Medulla oblongata (tissue), 1 donor: ENCODE measurements around the gene MAN1A1.
A peak's percentile ranks its signal among the peaks of the same experiment; 100 is the strongest.
"Not testable (repeated sequence)": the region's sequence is repeated elsewhere in the genome, so short reads cannot be mapped to it uniquely, and the experiment has no call there.

Experiments
- DNase-seq: peaks from one replicate; pipeline ENCODE4 v3.0.0-alpha.2; 2015; ENCODE audit errors: extremely low spot score

Gene MAN1A1

DNA sequence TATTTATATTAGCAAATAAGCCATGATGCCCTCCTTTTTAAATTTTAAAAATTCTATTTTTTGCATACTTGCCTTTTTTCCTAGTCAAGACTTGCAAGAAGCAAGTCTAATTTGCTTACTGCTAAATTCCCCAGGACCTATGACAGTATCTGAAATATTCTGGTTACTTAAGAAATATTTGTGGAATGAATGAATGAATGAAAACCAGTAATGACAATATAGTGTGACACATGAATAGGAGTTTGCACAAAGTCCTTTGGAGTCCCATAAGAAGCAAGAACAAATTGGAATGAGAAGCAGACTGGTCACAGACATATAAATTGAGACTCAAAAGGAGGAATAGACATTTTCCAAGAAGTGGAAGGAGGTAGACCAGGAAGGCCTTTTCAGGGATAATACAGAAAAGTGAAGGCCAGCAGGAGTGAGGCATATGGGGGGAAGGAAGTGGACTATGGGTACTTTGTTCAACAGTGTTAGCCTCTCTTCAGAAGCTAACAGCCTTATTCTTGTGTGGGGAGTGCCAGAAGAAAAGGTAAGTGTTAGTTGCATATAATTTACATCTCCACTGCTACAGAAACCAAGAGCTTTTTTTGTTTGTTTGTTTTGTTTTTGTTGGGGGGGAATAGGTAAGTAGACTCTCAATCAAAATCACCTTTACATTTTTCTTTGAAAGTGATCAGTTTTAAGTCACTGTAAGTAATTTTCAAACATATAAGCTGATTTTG, 177.5 kb downstream of the MAN1A1 start:
- no peak for DNase-seq

DNA sequence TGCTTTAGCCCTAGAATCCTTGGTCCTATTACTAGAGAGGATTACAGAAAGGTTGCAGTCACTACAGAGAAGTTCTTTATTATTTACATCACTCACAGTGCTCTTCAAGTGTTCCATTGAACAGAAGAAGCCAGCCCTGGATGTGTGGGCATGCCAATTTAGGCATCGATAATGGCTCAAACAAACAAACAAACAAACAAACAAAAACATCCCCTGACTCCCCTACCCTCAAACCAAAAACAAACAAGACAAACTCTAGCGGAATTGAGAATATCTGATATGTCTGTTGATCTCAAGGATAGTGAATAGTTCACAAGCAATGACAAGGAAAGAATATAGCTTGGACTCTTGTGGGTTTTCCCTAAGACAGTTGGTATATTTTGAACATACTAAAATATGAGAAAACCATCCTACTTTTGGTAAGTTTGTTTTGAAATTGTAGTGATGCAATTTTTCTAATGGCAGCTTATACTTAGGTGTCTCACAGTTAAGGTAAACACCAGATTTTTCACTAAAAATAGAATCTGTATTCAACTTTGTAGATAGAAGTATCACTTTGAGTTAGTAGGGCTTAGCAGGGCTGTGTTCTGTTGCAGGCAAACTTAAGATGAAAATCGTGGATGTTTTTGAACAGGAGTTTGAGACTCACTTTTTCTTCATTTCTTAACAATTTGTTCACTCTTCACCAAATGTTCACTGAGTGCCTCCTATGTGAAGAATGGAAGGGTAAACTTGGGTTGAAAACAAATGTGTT, 178.3 kb downstream of the MAN1A1 start:
- DNase-seq, result no peak

DNA sequence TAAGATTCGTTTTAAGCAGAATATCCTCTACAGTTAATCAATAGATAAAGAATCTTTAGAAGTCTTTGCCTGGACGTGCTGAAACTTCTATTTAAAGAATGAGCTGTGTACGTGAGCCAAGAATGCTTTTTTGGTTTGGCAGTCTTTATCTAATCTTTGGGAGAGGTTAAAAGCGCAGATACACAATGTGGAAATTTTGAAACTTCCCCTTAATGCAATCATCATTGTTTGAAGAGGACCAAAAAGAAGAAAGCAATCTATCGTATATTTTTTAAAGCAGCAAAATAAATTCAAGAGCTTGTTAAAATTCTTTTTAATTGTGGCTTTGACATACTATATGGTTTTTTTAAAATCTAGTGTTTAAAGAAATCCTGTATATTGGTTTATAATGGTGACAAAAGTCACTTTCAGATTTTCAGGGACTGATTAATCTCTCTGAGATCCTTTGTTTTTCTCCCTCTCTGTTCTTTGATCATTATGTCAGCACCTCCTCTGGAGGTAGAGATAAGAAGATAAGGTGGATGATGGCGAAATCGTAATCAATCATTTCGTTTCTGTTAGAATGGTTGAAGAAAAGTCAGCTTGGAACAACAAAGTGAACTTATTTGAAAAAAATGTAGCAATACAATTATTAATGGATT, 179.0 kb downstream of the MAN1A1 start:
- no peak for DNase-seq

DNA sequence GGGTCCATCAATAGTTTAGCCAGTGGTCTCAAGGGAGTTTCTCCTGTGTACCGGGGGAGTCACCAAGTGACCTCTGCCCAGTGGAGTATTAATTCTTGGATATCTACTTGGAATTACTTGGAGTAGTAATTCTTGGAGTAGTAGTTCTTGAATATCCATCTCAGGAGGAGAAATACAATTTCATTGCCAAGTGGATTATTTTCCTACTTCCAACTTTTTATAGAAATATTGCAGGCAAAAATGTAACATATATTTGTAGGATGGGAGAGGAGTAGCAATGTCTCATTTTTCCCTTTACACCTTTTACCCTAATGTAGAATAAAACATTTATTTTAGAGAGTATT, 179.5 kb downstream of the MAN1A1 start:
- DNase-seq, result no peak

DNA sequence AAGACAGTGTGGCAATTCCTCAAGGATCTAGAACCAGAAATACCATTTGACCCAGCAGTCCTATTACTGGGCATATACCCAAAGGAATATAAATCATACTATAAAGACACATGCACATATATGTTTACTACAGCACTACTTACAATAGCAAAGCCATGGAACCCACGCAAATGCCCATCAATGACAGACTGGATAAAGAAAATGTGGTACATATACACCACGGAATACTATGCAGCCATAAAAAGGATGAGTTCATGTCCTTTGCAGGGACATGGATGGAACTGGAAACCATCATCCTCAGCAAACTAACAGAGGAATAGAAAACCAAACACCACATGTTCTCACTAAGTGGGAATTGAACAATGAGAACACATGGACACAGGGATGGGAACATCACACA, 180.2 kb downstream of the MAN1A1 start:
- DNase-seq, result not testable (repeated sequence)

DNA sequence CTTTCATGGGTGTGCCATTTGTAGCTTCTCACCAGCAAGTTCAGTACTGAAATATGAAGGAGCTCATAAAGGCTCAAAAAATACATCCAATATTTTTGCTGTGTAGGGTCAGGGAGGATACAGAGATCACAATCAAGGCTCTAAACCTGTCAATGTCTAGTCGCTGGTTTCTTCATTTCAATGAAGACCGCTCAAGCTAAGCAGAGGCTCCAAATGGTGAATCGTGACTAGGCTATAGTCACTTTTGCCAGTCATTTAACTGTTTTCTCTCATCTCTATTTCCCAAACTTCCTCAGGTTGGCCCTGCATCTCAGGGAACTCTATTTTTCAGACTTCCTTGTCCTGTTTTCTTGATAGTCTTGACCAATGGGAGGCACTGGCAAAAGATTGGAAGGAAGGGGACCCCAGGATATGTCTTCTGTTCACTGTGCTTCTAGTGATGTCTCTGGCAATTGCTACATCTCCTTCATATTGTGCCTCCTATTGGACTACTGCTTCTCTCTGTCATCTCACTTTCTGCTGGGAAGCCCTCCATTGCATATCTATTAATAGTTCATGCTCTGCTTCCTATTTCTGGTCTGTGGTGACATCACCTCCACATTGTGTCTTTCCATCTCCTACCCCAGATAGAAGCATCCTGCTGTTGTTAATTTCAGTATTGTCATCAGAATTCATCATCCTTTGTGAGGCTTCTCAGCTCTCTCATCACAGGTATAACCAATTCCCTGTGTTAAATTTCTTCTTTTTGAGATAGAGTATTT, 183.4 kb downstream of the MAN1A1 start:
- DNase-seq, result no peak

DNA sequence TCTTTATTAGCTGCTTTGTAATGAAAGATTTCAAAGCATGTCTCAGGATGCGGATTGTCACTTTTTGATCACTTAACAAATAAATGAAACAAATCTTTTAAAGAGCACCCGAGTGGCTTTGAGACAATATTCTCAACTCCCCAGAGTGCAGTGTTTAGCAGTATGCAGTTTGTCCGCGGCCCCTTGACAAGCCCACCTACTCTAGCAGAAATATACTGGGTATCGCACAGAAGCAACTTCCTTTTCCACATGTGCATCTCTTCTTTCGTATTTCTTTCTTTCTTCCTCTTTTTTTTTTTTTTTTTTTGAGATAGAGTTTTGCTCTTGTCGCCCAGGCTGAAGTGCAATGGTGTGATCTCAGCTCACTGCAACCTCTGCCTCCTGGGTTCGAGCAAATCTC, 186.6 kb downstream of the MAN1A1 start:
- no peak for DNase-seq

DNA sequence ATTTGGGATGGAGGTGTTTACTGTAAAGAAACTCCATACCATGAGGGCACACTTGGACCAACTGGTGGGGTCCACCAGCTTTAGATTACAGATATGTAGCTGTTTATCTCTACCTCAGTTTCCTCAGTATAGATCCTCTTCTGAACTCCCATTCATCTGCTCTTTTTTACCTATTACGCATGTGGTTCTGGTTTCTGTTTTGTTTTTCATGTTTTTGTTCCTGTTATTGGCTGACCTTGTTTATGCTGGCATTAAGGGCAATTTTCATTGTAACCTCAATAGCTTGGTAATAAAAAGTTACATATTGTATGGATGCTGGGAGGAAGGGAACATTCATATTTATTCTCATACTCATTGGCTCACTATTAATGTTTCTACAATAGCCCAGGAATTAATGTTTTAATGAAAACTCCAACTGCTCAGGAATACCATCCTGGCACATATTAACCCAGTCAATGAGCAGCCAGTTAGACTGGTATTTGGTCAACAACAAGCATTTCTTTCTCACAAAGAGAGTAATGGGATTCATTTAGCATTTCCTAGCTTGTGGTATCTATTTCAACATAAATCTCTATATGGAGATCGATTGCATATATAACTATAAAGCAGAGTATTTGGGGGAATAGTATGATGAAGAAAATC, 187.3 kb downstream of the MAN1A1 start:
- no peak for DNase-seq

DNA sequence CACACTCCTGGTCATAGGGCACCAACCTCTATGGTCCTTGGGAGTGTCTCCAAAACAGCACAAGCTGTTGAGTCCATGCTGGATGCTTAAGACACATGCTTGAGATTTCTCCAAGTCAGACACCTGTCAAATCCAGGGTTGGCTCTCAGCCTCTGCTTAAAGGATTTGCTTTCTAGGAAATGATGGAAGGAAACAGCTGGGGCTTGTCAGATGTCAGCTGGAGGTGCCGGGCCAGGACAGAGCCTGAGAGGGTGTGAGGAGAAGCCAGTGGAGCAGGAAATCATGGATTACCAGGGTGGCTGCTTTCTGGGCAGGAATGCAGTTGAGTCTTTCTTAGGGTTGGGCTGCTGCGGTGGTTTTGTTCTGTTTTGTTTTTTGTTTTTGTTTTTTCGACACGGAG, 188.1 kb downstream of the MAN1A1 start:
- DNase-seq, result no peak

DNA sequence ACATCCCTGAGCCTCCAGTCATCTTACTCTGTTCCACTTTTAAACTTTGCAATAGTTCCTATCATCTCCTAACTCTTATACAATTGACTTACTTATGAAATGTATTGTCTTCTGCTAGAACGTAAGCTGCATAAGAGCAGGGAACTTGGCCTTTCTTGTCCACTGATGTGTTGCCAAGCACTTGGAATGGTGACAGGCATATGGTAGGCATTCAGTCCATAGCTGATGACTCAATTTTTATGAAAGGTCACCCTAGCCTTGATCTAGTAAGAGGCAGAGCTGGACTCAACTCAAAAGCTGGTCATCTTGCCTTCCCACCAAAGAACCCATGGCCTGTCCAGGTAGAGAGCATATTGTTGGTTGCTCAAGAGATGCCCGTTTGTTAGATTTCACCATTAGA, 188.7 kb downstream of the MAN1A1 start:
- DNase-seq, result no peak

DNA sequence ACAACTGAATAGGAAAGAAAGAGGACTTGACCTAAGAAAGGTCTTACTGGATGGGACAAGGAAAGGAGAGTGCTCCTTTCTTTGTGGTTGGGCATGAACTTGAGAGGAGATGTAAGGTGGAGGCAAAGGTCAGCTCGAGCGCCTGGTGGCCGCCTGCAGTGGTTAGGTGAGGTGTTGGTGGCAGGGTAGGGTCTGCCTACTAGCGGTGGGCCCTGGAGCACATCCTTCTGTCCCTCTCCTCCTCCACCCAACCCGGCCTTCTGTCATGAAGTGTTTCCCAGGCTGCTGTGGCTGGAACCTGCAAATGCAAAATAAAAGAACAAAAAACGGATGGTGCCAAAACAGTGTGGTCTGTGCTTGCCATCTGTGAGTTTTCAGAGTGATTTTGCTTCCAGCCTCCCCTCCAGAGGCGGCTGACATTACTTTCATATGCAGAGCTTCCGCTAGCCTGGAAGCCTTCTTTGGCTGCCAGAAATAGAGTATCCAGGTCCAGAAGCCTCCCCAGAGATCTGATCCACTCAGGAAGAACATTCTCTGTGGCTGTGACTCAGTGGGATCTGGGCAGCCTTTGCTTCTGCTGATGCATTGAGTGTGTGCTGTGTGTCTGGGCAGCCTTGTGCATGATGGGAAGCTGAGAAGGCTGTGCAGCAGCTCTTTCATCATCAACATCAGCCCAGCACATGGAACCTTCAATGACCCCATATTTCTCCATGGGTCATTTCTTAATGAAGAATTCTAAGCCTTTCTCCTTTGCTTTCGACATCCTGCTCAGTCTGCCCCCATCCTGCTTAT, 191.3 kb downstream of the MAN1A1 start:
- no peak for DNase-seq

DNA sequence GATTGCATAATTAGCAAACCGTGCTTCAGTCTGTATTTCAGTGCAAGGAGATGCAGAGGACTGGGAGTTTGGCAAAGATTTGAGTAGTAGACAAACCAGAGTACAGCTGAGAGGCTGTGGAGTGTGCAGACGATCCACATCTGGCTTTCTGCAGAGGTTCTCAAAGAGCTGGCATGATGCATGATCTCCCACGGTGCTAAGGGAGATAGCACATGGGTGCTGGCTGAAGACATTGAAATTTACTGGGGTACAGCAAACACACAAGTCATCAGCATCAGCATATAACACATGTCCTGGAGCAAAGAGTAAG, 192.1 kb downstream of the MAN1A1 start:
- DNase-seq, result no peak

DNA sequence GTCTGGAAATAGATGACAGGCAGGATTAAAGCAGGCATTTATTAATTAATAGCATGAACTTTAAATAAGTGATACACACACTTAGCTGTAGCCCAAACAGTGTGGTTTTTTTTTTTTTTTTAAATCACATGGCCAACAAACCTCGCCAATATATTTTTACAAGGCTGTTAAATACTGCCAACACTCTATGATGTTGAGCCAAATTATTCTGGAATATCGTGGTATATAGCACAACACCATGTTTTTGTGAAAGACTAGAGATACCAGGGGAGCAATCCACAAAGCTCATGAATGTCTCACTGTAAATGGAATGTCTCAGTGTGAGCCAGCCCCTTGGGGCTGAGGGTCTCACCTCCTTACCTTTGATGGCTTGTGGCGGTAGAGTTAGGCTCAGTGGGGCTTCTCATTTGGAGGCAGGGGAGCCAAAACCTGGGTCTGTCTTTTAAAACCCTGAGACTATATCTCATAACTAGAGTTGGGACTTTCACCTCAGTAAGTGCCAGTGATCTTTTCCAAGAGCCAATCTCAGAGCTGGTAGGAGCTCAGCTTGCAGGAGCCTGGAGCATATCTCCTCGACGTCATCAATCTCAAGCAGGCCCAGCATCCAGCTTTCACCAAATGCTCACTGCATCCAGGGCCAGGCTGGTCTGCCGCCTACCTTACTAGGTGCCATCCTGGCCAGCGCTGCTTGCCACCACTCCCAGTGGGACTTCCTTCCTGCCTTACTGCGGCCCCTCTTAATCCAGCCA, 192.6 kb downstream of the MAN1A1 start:
- DNase-seq, result no peak

DNA sequence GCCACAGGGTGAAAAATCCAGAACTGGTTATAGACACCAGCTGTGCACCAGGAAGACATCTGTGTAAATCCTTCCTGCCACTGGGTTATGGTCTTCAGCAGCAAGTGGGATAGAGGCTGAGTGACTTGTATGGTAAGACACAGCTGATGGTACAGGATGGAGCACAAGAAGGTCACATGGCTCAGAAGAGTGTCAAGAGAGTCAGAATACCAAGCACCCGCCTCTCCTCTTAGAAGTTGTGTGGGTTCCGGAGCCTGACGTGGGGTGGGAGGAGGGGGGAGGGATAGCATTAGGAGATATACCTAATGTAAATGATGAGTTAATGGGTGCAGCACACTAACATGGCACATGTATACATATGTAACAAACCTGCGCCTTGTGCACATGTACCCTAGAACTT, 193.5 kb downstream of the MAN1A1 start:
- DNase-seq, result not testable (repeated sequence)

DNA sequence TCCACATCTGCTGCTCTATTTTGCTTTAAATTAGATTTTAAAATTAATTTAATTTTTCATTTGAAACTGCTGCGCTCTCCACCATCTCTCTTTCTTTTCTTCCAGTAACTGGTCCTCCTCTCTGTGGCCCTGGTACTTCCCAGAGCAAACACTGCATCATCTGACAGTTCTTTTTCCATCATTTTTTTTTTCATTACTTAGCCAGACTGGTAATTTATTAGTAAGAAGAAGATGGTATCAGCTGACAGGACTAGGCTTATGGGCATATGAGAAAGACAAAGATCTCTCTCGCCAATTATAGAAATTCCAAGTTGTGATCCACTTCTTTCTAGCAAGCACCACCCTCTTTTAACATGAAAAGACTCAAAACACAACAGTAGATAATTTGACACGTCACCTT, 197.4 kb downstream of the MAN1A1 start:
- no peak for DNase-seq

DNA sequence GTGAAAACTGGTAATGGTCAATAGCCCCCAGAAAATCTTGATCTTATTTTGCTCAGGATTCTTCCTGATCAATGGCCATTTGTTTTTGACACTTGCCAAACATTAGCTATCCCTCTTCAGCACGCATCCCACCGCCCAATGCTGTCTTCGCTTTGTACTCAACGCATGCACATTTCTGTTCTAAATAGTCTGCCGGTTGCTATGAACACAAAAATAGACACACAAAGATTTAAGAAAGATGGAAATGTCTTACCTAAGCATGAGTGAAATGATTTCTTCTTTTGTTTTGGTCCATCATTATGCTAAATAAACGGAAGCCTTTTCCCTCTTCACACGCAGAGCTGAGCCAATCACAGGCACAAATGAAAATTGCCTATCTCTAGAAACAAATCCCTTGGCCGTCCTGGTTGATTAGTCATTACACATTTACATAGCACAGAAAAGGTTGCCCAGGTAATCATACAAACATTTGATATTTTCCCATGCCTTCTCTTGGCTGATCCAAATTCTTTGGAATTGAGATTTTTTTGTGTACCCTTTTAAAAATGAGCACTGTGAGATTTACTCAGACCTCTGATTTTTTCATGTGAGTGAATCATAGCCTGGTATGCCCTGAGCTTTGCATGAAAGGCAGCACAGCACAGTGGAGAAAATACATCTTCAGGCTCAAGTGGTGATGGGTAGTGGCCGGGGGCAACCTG, 200.6 kb downstream of the MAN1A1 start:
- DNase-seq, result no peak

DNA sequence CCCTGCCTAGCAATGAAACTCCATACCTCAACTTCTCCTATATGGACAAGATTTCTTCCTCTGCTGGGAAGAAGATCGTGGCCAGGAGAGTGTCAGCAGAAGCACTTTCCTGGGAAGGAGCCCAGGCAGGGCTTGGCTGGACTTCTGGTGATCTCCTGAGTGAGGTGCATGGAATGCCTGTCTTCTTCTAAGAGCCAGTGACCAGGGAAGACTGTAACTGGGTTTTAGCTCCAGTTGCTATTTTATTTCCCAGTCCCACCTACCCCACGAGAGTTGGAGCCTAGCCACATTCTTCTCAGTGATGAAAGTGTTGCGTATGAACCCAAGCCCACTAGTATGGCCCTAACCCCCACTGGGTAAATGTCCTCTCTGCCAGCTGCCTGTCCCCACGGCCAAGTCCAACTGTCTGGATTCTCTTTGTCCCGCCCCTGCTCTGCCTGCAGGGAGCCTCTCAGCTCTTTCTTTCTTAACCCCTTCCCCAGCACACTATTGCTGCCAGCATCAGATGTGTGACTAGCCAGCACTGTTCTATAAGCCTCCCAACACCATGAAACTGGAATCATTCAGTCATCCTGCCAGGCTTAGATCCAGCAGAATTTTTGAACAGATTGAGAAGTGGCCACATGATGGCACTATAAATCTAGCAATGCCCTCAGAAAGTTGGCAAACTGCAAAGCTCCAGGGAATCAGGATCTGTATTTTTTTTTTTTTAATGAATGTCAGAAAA, 201.3 kb downstream of the MAN1A1 start:
- DNase-seq, result peak; percentile 82

DNA sequence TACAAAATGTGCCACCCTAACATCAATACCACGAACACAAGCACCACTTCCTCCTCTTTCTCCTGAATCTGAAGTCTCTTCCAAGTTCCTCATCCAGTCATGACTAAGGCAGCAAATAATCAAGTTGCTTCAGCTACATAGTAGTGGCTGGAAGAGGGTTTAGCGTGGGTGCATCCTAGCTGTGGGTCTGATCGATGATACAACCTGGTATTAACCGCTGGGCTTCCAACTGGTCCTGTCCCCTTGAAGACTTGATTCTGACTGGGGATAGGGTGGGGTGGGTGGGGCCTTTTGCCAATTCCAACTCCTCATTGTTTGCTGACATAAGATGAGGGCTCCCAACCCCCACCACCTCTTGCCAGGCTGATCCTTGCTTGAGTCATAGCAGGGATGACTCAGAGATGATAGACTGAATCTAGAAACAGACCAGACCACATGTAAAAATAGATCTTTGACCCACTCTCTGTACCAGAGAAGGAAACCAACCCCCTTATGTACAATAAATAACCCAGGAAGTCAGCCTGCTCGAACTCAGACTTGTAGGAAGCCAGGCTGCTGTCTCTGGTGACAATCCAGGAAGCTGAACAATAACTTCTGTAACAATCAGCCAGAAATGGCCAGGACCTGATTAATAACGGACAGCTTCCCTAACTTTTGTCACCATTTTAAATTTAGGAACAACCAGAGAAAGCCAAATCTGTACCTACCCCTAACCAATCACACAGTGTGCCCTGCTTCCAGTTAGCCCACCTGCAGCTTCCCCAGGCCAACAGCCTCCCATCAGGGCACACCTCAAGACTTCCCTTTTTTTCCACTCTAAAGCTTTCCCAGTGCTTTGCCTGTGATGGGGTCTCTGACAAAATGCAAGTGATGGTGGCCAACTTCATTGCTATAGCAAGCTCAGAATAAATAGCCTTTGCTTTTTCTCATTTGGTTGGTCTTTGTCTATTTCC, 202.2 kb downstream of the MAN1A1 start:
- DNase-seq, result peak; percentile 33
